Thoracic aorta (tissue), 2 donors: ENCODE measurements around the gene PNMA8A. TPM values are rescaled to one million over a fixed set of nuclear protein-coding genes. Genes with fewer than 3 reads are reported as not detected.

Experiments used
- ATAC-seq: fragments of 150-250 bp; one replicate; pipeline ENCODE4 v1.8.0; 2017; ENCODE audit warnings: low read depth; ENCODE audit not compliant: insufficient number of reproducible peaks, low FRiP score
- DNase-seq: peaks from one replicate; pipeline ENCODE4 v3.0.0-alpha.2; 2020; ENCODE audit warnings: low spot score
- H3K27ac ChIP-seq, 2 donors: fragments of 200-600 bp; sonication (generic); 1 replicate in 1 of 2; 2 replicates in 1 of 2; pipeline ENCODE4 v1.5.1; 2016; ENCODE audit warnings: mild to moderate bottlenecking in 2 of 2, moderate library complexity in 2 of 2
- H3K27me3 ChIP-seq: fragments of 200-600 bp; sonication (generic); replicated peaks from 2 replicates; pipeline ENCODE4 v1.6.0; 2016; ENCODE audit warnings: mild to moderate bottlenecking; ENCODE audit not compliant: insufficient read depth
- H3K36me3 ChIP-seq: fragments of 200-600 bp; sonication (generic); one replicate; pipeline ENCODE4 v1.5.1; 2016
- H3K4me1 ChIP-seq, 2 donors: fragments of 200-600 bp; sonication (generic); 1 replicate in 1 of 2; 2 replicates in 1 of 2; pipeline versions ENCODE4 v1.5.1 to v1.6.0; 2016; ENCODE audit warnings: low read depth in 2 of 2, mild to moderate bottlenecking in 1 of 2; ENCODE audit not compliant: control insufficient read depth in 1 of 2
- H3K4me3 ChIP-seq: fragments of 200-600 bp; sonication (generic); 2 replicates; pipeline ENCODE4 v1.5.1; 2016; ENCODE audit warnings: mild to moderate bottlenecking
- H3K9me3 ChIP-seq: fragments of 200-600 bp; sonication (generic); 2 replicates; pipeline ENCODE4 v1.5.1; 2016
- total RNA-seq, 2 donors: library from RNA; depleted of rRNA; stranded (reverse); fragments of >200 nt; gene quantifications; one replicate each; pipeline versions ENCODE4 v1.1.0 to v1.2.3, GENCODE V29; 2016
- TF ChIP-seq, protein P1 (sequence below): fragments of 200-600 bp; sonication (generic); IDR thresholded peaks from one replicate; pipeline ENCODE4 v1.5.1; 2019; ENCODE audit warnings: antibody characterized with exemption

PNMA8A gene
- total RNA-seq, 2 donors from 2014 or later: 5.1 to 14.6 TPM

DNA sequence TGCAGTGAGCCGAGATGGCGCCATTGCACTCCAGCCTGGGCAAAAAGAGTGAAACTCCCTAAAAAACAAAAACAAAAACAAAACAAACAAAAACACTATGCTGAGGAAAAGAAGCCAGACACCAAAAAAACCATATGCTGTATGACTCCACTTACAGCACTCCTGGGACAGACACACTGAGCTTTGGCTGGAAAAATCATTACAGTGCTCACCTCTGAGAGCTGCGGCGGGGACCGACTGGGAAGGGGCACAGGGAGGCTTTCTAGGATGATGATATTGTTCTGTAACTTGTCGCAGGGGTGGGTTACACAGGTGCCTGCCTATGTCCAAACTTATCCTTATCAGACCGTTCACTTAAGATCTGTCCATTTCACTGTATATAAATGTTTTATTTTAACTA, 7.8 kb downstream of the PNMA8A start:
- TF ChIP-seq, protein P1, sequence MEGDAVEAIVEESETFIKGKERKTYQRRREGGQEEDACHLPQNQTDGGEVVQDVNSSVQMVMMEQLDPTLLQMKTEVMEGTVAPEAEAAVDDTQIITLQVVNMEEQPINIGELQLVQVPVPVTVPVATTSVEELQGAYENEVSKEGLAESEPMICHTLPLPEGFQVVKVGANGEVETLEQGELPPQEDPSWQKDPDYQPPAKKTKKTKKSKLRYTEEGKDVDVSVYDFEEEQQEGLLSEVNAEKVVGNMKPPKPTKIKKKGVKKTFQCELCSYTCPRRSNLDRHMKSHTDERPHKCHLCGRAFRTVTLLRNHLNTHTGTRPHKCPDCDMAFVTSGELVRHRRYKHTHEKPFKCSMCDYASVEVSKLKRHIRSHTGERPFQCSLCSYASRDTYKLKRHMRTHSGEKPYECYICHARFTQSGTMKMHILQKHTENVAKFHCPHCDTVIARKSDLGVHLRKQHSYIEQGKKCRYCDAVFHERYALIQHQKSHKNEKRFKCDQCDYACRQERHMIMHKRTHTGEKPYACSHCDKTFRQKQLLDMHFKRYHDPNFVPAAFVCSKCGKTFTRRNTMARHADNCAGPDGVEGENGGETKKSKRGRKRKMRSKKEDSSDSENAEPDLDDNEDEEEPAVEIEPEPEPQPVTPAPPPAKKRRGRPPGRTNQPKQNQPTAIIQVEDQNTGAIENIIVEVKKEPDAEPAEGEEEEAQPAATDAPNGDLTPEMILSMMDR: no peak
- no peaks in the 10 kb centered on the region for H3K9me3 ChIP-seq
- peaks cover 0 to 15% of the 10 kb centered on the region in 2 donors for H3K4me1 ChIP-seq
- DNase-seq: no peak
- no peaks in the 10 kb centered on the region for H3K36me3 ChIP-seq
- no peak for ATAC-seq
- peak overlapping the region in 1 of 2 donors; percentile 21 for H3K27ac ChIP-seq
- no peak overlapping the region for H3K4me3 ChIP-seq
- no peaks in the 10 kb centered on the region for H3K27me3 ChIP-seq

DNA sequence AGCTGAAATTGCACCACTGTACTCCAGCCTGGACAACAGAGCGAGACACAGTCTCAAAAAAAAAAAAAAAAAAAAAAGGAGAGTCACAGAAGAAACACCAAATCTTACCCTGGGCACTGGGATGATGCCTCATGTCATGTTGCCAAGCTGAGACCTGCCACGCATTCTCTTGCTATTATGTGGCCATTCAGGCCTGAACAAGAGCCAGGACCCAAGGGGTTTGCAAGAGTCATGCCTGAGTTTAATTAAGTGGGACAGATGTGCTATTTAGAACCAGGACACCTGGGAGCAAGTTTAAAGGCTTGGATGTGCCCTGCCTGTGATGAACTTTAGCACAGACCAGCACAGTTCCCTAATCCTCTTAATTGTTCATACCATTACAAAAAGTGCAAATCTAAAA, 9.8 kb downstream of the PNMA8A start:
- Histone ChIP-seq H3K4me3 (no peak overlapping the region), H3K27me3 (no peaks in the 10 kb centered on the region), H3K4me1 (peaks cover 0 to 12% of the 10 kb centered on the region in 2 donors), H3K9me3 (no peaks in the 10 kb centered on the region), H3K36me3 (no peaks in the 10 kb centered on the region), H3K27ac (no peak overlapping the region)
- TF ChIP-seq, protein P1: no peak
- no peak for ATAC-seq
- no peak for DNase-seq

DNA sequence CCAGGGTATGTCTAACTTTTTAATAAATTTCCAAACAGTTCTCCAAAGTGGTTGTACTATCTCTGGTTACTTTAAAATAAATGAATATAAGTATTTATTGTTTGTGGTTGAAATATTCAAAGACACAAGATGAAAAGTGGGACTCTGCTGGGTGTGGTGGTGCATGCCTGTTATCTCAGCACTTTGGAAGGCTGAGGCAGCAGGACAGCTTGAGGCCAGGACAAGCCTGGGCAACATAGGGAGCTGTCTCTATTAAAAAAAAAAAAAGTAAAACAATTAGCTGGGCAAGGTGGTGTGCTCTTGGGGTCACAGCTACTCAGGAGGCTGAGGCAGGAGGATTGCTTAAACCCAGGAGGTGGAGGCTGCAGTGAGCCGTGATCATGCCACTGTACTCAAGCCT, 10.4 kb downstream of the PNMA8A start:
- no peaks in the 10 kb centered on the region for H3K36me3 ChIP-seq
- no peaks in the 10 kb centered on the region for H3K27me3 ChIP-seq
- no peak overlapping the region for H3K4me3 ChIP-seq
- DNase-seq: no peak
- no peak overlapping the region for H3K27ac ChIP-seq
- TF ChIP-seq, protein P1: no peak
- H3K4me1 ChIP-seq: peaks cover 0 to 14% of the 10 kb centered on the region in 2 donors
- no peaks in the 10 kb centered on the region for H3K9me3 ChIP-seq
- ATAC-seq: no peak

DNA sequence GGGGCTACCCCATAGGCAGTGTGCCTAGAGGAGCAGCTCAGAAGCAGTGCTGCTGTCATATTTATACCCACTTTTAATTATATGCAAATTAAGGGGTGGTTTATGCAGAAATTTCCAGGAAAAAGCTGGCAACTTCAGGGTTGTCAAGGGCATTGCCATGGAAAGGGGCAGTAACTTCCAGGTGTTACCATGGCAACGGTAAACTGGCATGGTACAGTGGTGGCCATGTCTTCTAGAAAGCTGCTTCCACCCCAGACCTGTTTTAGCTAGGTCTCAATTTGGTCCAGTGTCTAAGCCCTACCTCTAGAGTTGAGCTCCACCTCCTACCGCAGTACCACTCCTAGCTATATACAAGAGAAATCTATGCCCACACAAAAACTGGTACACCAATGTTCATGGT, 11.3 kb downstream of the PNMA8A start:
- no peaks in the 10 kb centered on the region for H3K27me3 ChIP-seq
- DNase-seq: no peak

DNA sequence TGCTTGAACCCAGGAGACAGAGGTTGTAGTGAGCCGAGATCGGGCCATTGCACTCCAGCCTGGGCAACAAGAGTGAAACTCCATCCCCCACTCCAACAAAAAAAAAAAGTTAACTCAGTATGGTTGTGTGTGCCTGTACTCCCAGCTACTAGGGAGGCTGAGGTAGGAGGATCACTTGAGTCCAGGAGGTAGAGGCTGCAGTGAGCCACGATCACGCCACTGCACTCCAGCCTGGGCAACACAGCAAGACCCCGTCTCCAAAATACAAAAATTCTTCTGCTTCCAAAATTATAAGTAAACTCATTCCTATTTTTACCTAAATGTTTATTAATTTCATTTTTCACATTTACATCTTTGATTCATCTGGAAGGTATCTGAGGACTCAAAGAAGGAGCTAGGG, 14.4 kb downstream of the PNMA8A start:
- no peak for ATAC-seq
- Histone ChIP-seq H3K27ac (peak overlapping the region; percentile 43 to 66), H3K27me3 (no peaks in the 10 kb centered on the region), H3K9me3 (no peaks in the 10 kb centered on the region), H3K36me3 (no peaks in the 10 kb centered on the region), H3K4me1 (peaks cover 0 to 28% of the 10 kb centered on the region in 2 donors), H3K4me3 (no peak overlapping the region)
- TF ChIP-seq, protein P1: no peak
- no peak for DNase-seq

More for the DNA sequence above, 11.3 kb downstream of the PNMA8A start:
- Histone ChIP-seq H3K36me3 (no peaks in the 10 kb centered on the region), H3K27ac (no peak overlapping the region), H3K9me3 (no peaks in the 10 kb centered on the region), H3K4me1 (peaks cover 0 to 14% of the 10 kb centered on the region in 2 donors), H3K4me3 (no peak overlapping the region)
- TF ChIP-seq, protein P1: no peak
- no peak for ATAC-seq
